ENCODE results near the gene MED16.
"Not testable (repeated sequence)": the region's sequence is repeated elsewhere in the genome, so short reads cannot be mapped to it uniquely, and the experiment has no call there.

The MED16 gene

DNA sequence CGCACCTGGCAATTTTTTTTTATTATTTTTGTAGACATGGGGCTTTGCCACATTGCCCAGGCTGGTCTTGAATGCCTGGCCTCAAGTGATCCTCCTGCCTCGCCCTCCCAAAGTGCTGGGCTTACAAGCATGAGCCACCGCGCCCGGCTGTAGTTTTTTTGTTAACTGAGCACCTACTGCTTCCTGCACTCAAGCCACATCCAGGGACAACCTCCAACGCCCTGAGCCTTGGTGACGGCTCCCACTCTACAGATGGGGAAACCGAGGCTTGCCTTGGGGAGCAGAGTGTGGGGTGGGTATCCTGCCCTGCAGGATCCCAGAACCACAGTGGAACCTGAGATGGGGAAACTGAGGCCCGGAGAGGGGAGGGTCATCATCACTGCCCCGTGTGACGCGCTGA lies 37.8 kb downstream of the MED16 start:
- no peak for TF ChIP-seq POLR2A (IDR thresholded peaks at IDR 0.05; ENCODE audit: extremely low read depth, insufficient read length)
- TF ChIP-seq MYC (IDR thresholded peaks at IDR 0.05; ENCODE audit: low read depth, low read length), result no peak
- no peak for DNase-seq (ENCODE audit: low read depth)
- no peak overlapping the region for H3K4me3 ChIP-seq (ENCODE audit: low read depth, low read length)

- no peak for DNase-seq (ENCODE audit: low read depth)
- no peak for TF ChIP-seq POLR2A (IDR thresholded peaks at IDR 0.05; ENCODE audit: extremely low read depth, insufficient read length)
- TF ChIP-seq CTCF (IDR thresholded peaks at IDR 0.05; ENCODE audit: low read depth, low read length), result no peak
- TF ChIP-seq MAX (IDR thresholded peaks at IDR 0.05; ENCODE audit: low read depth, low read length), result no peak
- H3K4me3 ChIP-seq (ENCODE audit: low read depth, low read length), result no peak overlapping the region
Observed at GRCh38 chr19:854549-854948, 38.4 kb downstream of the MED16 start.

- not testable (repeated sequence) for H3K4me3 ChIP-seq (ENCODE audit: low read depth, low read length); DNase-seq (ENCODE audit: low read depth)
Observed at GRCh38 chr19:853614-854220, 39.3 kb downstream of the MED16 start.

GRCh38 chr19:853014-853585 lies 39.9 kb downstream of the MED16 start:
- TF ChIP-seq MAX (IDR thresholded peaks at IDR 0.05; ENCODE audit: low read depth, low read length) (no peak), POLR2A (IDR thresholded peaks at IDR 0.05; ENCODE audit: extremely low read depth, insufficient read length) (no peak), CTCF (IDR thresholded peaks at IDR 0.05; ENCODE audit: low read depth, low read length) (no peak), MYC (IDR thresholded peaks at IDR 0.05; ENCODE audit: low read depth, low read length) (no peak)
- no peak for DNase-seq (ENCODE audit: low read depth)
- H3K4me3 ChIP-seq (ENCODE audit: low read depth, low read length), result no peak overlapping the region

DNA sequence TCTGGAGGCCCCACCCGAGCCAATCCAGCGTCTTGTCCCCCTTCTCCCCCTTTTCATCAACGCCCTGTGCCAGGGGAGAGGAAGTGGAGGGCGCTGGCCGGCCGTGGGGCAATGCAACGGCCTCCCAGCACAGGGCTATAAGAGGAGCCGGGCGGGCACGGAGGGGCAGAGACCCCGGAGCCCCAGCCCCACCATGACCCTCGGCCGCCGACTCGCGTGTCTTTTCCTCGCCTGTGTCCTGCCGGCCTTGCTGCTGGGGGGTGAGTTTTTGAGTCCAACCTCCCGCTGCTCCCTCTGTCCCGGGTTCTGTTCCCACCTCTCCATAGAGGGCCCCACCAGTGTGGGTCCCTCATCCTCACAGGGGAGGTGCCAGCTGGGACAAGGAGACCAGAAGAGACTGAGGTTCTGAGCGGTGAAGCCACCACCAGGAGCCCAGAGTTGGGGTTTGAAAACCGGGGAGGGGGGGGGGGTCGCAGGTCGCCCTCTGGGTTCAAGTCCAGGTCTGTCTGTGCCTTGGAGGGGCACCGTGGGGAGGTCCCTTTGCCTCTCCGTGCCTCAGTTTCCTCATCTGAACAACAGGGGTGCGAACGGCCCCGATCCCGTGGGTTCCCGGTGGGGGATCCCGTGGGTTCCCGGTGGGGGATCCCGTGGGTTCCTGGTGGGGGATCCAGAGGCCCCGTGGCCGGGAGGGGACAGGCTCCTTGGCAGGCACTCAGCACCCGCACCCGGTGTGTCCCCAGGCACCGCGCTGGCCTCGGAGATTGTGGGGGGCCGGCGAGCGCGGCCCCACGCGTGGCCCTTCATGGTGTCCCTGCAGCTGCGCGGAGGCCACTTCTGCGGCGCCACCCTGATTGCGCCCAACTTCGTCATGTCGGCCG lies 40.6 kb downstream of the MED16 start, which contains the start of gene ELANE:
ELANE (plus strand) TSS at position 168 of the 878 bp plus-strand sequence; CDS start at position 194, 26 bp downstream.
- no peak within 1 kb of the TSS for H3K4me3 ChIP-seq (ENCODE audit: low read depth, low read length)
- no peak for DNase-seq (ENCODE audit: low read depth)
- no peak for TF ChIP-seq MAX (IDR thresholded peaks at IDR 0.05; ENCODE audit: low read depth, low read length)
- TF ChIP-seq CTCF (IDR thresholded peaks at IDR 0.05; ENCODE audit: low read depth, low read length), result no peak
- no peak for TF ChIP-seq MYC (IDR thresholded peaks at IDR 0.05; ENCODE audit: low read depth, low read length)
- TF ChIP-seq POLR2A (IDR thresholded peaks at IDR 0.05; ENCODE audit: extremely low read depth, insufficient read length), result no peak

GRCh38 chr19:850979-851335 lies 42.0 kb downstream of the MED16 start:
- H3K4me3 ChIP-seq (ENCODE audit: low read depth, low read length), result no peak overlapping the region
- DNase-seq (ENCODE audit: low read depth), result no peak
- TF ChIP-seq MAX (IDR thresholded peaks at IDR 0.05; ENCODE audit: low read depth, low read length) (no peak), MYC (IDR thresholded peaks at IDR 0.05; ENCODE audit: low read depth, low read length) (no peak), CTCF (IDR thresholded peaks at IDR 0.05; ENCODE audit: low read depth, low read length) (no peak), POLR2A (IDR thresholded peaks at IDR 0.05; ENCODE audit: extremely low read depth, insufficient read length) (no peak)

All from NB4 (cell line).